ENCODE measurements around the gene PLAA. TPM values are rescaled to one million over a fixed set of nuclear protein-coding genes. Genes with fewer than 3 reads are reported as not detected.

PLAA gene
- total and polyA plus RNA-seq, 10 of the 15 experiments (the other 5 are each of a cell fraction or from before 2014, with no cell fraction given), result 5.6 to 42.4 (median 34.1) TPM

- TF ChIP-seq NR2F1 (conservative IDR thresholded peaks at IDR 0.05) (peak; percentile 60), MTA2 (IDR thresholded peaks at IDR 0.05; ENCODE audit: low read depth) (no peak), ASH2L (IDR thresholded peaks at IDR 0.05; ENCODE audit: borderline replicate concordance, low read depth) (peak; percentile 99; the same call in 1 of the 2 replicates), STAT3 (IDR thresholded peaks at IDR 0.05; ENCODE audit: low read depth, low read length) (no peak), ZBED1 (IDR thresholded peaks at IDR 0.05; ENCODE audit: borderline replicate concordance) (0 out of 2 replicates have a peak, but pooled peaks have one; percentile 25), CBX5 (IDR thresholded peaks at IDR 0.05; ENCODE audit: low read depth) (peak; percentile 73; the same call in 1 of the 2 replicates)
Measured at GRCh38 chr9:26892251-26893029, 54.6 kb downstream of the PLAA start, which contains the start of gene CAAP1 (continued).

- Histone ChIP-seq H4K20me1 (ENCODE audit: control insufficient read depth, insufficient read depth) (no peaks in the 10 kb centered on the region), H3K4me2 (ENCODE audit: control insufficient read depth, insufficient read depth) (peak overlapping the region; percentile 78), H3K4me3 (peak overlapping the region; percentile 93), H3K36me3 (ENCODE audit: control insufficient read depth in 2 of 2, insufficient read depth in 2 of 2, low read length in 1 of 2) (no peaks in the 10 kb centered on the region), H3K27ac (ENCODE audit: control insufficient read depth, insufficient read depth) (peak overlapping the region; percentile 97), H3K9me3 (replicated peaks; ENCODE audit: control insufficient read depth, insufficient read depth, low read length) (no peaks in the 10 kb centered on the region; the same call in 2 of the 3 replicates), H2AFZ (ENCODE audit: control insufficient read depth, low read depth, low read length) (peak overlapping the region; percentile 97), H3K27me3 (replicated peaks in 1 of 2; ENCODE audit: control insufficient read depth in 2 of 2, insufficient read depth in 2 of 2, low read length in 1 of 2) (no peaks in the 10 kb centered on the region), H3K4me1 (ENCODE audit: control insufficient read depth, insufficient read depth, low read length) (no peaks in the 10 kb centered on the region), H3K9ac (ENCODE audit: control insufficient read depth, insufficient read depth, low read length) (peak overlapping the region; percentile 96), H3K79me2 (ENCODE audit: control insufficient read depth, insufficient read depth, low read length) (peaks cover 49% of the 10 kb centered on the region)
- TF ChIP-seq ZZZ3 (IDR thresholded peaks at IDR 0.05; ENCODE audit: control insufficient read depth, insufficient read length, low read depth) (no peak), SIN3A (IDR thresholded peaks at IDR 0.05; ENCODE audit: low read depth, low read length) (no peak), SKIL (IDR thresholded peaks at IDR 0.05; ENCODE audit: low read depth, poor library complexity, severe bottlenecking) (peak; percentile 20)
- CTCF ChIA-PET, result interaction anchor here (1.2 to 2.5 kb wide), 9 partner anchors 8 to 385 kb away, joined by 3 to 10 read pairs (median 4); partner anchors contain the start of gene IFT74
- BruUV-seq (replicated peaks), result TSS peak; percentile 70
- DNase-seq (ENCODE audit: low read depth, low spot score), result no peak
- WGBS (ENCODE audit: insufficient coverage, insufficient replicate concordance, low lambda C conversion rate, missing lambda C conversion rate), result under 1% methylated on average over 14 of the region's 14 CpGs
- in situ Hi-C loops (cut with MboI), result no loop called here
- POLR2A ChIA-PET, result interaction anchor here (1.1 to 3.5 kb wide), 7 partner anchors 13 to 150 kb away, joined by 3 to 20 read pairs (median 5); partner anchors contain the start of genes IFT74 and PLAA
- FAIRE-seq, result no peak
- intact Hi-C loops (cut with micrococcal nuclease; ENCODE audit: unreplicated experiment), result loop anchor here (2.0 kb wide), 1 partner anchor 55 kb away; the partner anchor contains the start of gene PLAA
- SMC1A ChIA-PET (ENCODE audit: uncharacterized antibody, unreplicated experiment), result interaction anchor here (0.8 to 2.4 kb wide), 11 partner anchors 9 to 176 kb away, joined by 3 to 7 read pairs (median 3); partner anchors contain the start of gene IFT74
- RAD21 ChIA-PET (ENCODE audit: unreplicated experiment), result interaction anchor here (0.9 to 1.9 kb wide), 5 partner anchors 51 to 145 kb away, joined by 3 to 10 read pairs (median 3); partner anchors contain the start of gene IFT74
- ATAC-seq, result no peak
Measured at GRCh38 chr9:26891726-26892125, 55.3 kb downstream of the PLAA start.
